ENCODE results near the gene PHOSPHO1.
A peak's percentile ranks its signal among the peaks of the same experiment; 100 is the strongest.
"Not testable (repeated sequence)": the region's sequence is repeated elsewhere in the genome, so short reads cannot be mapped to it uniquely, and the experiment has no call there.

PHOSPHO1 gene

GRCh38 chr17:49230636-49231562 lies at the start of gene PHOSPHO1:
PHOSPHO1 (minus strand) TSS chr17:49230787; CDS start chr17:49226691, 4,096 bp downstream.
- DNase-seq (ENCODE audit: low read depth) = peak; percentile 81
- TF ChIP-seq, protein P1, sequence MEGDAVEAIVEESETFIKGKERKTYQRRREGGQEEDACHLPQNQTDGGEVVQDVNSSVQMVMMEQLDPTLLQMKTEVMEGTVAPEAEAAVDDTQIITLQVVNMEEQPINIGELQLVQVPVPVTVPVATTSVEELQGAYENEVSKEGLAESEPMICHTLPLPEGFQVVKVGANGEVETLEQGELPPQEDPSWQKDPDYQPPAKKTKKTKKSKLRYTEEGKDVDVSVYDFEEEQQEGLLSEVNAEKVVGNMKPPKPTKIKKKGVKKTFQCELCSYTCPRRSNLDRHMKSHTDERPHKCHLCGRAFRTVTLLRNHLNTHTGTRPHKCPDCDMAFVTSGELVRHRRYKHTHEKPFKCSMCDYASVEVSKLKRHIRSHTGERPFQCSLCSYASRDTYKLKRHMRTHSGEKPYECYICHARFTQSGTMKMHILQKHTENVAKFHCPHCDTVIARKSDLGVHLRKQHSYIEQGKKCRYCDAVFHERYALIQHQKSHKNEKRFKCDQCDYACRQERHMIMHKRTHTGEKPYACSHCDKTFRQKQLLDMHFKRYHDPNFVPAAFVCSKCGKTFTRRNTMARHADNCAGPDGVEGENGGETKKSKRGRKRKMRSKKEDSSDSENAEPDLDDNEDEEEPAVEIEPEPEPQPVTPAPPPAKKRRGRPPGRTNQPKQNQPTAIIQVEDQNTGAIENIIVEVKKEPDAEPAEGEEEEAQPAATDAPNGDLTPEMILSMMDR (IDR thresholded peaks at IDR 0.05; ENCODE audit: low read length, missing control alignments) = no peak
- H3K4me3 ChIP-seq (replicated peaks; ENCODE audit: low read depth, low read length) = peak within 1 kb of the TSS; percentile 73

DNA sequence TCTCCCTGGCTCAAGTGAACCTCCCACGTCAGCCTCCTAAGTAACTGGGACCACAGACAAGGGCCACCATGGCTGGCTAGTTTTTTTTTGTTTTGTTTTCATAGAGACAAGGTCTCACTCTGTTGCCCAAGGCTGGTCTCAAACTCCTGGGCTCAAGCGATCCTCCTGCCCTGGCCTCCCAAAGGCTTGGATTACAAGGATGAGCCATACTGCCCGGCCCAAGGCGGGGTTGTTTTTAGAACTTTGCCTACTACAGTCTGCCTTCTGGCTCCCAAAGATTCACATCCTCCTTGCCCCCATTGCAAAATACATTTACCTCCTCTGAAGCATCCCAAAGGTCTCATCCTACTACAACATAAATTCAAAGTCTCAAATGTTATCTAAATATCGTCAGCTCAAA lies 49.5 kb upstream of the PHOSPHO1 start:
- TF ChIP-seq, protein P1 (IDR thresholded peaks at IDR 0.05; ENCODE audit: low read length, missing control alignments) = no peak
- H3K4me3 ChIP-seq (replicated peaks; ENCODE audit: low read depth, low read length) = no peak overlapping the region
- DNase-seq (ENCODE audit: low read depth) = no peak

DNA sequence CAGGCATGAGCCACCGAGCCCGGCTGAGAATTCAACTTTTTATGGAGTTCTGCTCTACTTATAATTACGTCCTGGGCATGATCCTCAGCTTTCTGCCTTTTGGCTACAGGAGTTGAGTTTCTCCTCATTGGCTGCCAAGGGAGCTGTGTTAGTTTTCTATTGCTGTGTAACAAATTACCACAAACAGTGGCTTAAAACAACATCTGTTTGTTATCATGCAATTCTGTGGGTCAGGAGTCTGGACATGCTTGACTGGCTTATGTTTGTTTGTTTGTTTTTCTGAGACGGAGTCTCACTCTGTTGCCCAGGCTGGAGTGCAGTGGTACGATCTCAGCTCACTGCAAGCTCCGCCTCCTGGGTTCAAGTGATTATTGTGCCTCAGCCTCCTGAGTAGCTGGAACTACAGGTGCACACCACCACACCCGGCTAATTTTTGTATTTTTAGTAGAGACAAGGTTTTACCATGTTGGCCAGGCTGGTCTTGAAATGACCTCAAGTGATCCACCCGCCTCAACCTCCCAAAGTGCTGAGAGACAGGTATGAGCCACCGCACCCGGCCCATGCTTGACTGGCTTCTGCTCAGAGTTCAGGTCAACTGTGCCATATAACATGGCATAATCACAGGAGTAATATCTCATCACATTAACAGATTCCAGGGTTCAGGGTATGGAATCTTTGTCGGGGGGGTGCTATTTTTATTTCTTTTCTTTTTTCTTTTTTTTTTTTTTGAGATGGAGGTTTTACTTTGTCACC lies 48.9 kb upstream of the PHOSPHO1 start:
- DNase-seq (ENCODE audit: low read depth); H3K4me3 ChIP-seq (replicated peaks; ENCODE audit: low read depth, low read length): not testable (repeated sequence)

- TF ChIP-seq, protein P1 (IDR thresholded peaks at IDR 0.05; ENCODE audit: low read length, missing control alignments) = no peak
- DNase-seq (ENCODE audit: low read depth) = no peak
- H3K4me3 ChIP-seq (replicated peaks; ENCODE audit: low read depth, low read length) = no peak overlapping the region
These were observed 47.5 kb upstream of the PHOSPHO1 start for GRCh38 chr17:49278076-49278475.

DNA sequence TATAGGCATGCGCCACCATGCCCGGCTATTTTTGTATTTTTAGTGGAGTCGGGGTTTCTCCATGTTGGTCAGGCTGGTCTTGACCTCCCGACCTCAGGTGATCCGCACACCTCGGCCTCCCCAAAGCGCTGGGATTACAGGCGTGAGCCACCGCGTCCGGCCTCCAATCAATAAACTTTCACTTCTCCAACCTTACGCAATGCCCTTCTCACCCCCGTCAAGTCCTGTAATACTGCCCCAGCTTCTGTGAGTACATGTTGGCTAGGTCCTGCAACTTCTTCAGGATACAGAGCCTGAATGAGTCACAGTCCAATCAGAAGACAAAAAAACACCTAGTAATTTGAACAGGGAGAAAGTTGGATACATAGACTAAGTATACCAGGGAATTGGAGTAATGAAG lies 47.1 kb upstream of the PHOSPHO1 start:
- TF ChIP-seq, protein P1 (IDR thresholded peaks at IDR 0.05; ENCODE audit: low read length, missing control alignments) = no peak
- H3K4me3 ChIP-seq (replicated peaks; ENCODE audit: low read depth, low read length) = no peak overlapping the region
- DNase-seq (ENCODE audit: low read depth) = no peak

DNA sequence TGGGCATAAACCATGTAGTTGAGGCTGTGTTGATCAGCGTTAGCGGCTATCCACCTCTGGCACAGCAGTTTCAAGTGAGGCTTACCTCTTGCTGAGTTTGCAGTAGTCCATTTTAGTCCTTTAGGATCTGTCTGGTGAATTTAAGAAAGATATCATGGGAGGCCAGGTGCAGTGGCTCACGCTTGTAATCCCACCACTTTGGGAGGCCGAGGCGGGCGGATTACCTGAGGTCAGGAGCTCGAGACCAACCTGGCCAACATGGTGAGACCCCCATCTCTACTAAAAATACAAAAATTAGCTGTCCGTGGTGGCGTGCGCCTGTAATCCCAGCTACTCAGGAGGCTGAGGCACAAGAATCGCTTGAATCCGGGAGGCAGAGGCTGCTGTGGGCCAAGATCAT lies 45.4 kb upstream of the PHOSPHO1 start:
- H3K4me3 ChIP-seq (replicated peaks; ENCODE audit: low read depth, low read length); DNase-seq (ENCODE audit: low read depth): not testable (repeated sequence)

- no peak overlapping the region for H3K4me3 ChIP-seq (replicated peaks; ENCODE audit: low read depth, low read length)
- DNase-seq (ENCODE audit: low read depth) = no peak
- TF ChIP-seq, protein P1 (IDR thresholded peaks at IDR 0.05; ENCODE audit: low read length, missing control alignments) = no peak
These were observed 38.8 kb upstream of the PHOSPHO1 start for GRCh38 chr17:49269356-49269755.

Measured in fibroblast of pulmonary artery (primary cell).